HepG2 (cell line): Measurements from ENCODE around the gene MYADML2. TPM values are rescaled to one million over a fixed set of nuclear protein-coding genes. Genes with fewer than 3 reads are reported as not detected.
A peak's percentile ranks its signal among the peaks of the same experiment; 100 is the strongest.

Experiments used
- BORCS8-MEF2B ChIP-seq: sonication (generic); formaldehyde crosslinking; IDR thresholded peaks from 2 replicates; pipeline ENCODE4 v1.8.0; 2022; ENCODE audit warnings: mild to moderate bottlenecking, missing genetic modification reagents
- CBX5 ChIP-seq: sonication (generic); formaldehyde crosslinking; IDR thresholded peaks from 2 replicates; pipeline ENCODE4 v1.4.0; 2020; ENCODE audit warnings: missing genetic modification reagents, borderline replicate concordance
- CC2D1A ChIP-seq: sonication (generic); formaldehyde crosslinking; IDR thresholded peaks from 2 replicates; pipeline ENCODE4 v1.8.1; 2023; ENCODE audit warnings: mild to moderate bottlenecking, missing genetic modification reagents
- FUBP1 ChIP-seq: sonication (generic); formaldehyde crosslinking; IDR thresholded peaks from 2 replicates; pipeline ENCODE4 v1.5.1; 2020; ENCODE audit warnings: missing genetic modification reagents, mild to moderate bottlenecking, borderline replicate concordance
- GPBP1L1 ChIP-seq: sonication (generic); formaldehyde crosslinking; IDR thresholded peaks from 2 replicates; pipeline ENCODE4 v1.5.0; 2020; ENCODE audit warnings: mild to moderate bottlenecking, missing genetic modification reagents
- HDAC1 ChIP-seq: sonication (generic); formaldehyde crosslinking; IDR thresholded peaks from 2 replicates; pipeline ENCODE4 v1.5.1; 2020; ENCODE audit warnings: mild to moderate bottlenecking, missing genetic modification reagents
- HNRNPUL1 ChIP-seq: fragments of 200-400 bp; formaldehyde crosslinking; IDR thresholded peaks from 2 replicates; pipeline ENCODE4 v1.6.1; 2017; ENCODE audit warnings: low read depth, mild to moderate bottlenecking, low read length, moderate library complexity
- KAT2B ChIP-seq: fragments of 150-350 bp; IDR thresholded peaks from 2 replicates; pipeline ENCODE4 v1.6.1; 2014; ENCODE audit warnings: low read depth, low read length, borderline replicate concordance
- RAD21 ChIP-seq: fragments of 450-650 bp; formaldehyde crosslinking; IDR thresholded peaks from 2 replicates; pipeline ENCODE4 v1.5.0; 2020; ENCODE audit warnings: mild to moderate bottlenecking
- SAFB2 ChIP-seq: sonication (generic); formaldehyde crosslinking; IDR thresholded peaks from 2 replicates; pipeline ENCODE4 v1.5.1; 2020; ENCODE audit warnings: missing genetic modification reagents, low read depth, mild to moderate bottlenecking, borderline replicate concordance
- SP5 ChIP-seq: IDR thresholded peaks from 2 replicates; pipeline ENCODE4 v1.6.1; 2016; ENCODE audit warnings: low read depth, borderline replicate concordance
- ZBTB39 ChIP-seq: sonication (generic); formaldehyde crosslinking; IDR thresholded peaks from 2 replicates; pipeline ENCODE4 v1.5.0; 2020; ENCODE audit warnings: missing genetic modification reagents
- ZNF205 ChIP-seq: IDR thresholded peaks from 2 replicates; pipeline ENCODE4 v1.6.1; 2018; ENCODE audit warnings: missing biosample characterization, missing genetic modification reagents
- ZNF326 ChIP-seq: sonication (generic); formaldehyde crosslinking; IDR thresholded peaks from 2 replicates; pipeline ENCODE4 v1.4.0; 2020; ENCODE audit warnings: missing genetic modification reagents, borderline replicate concordance
- ZNF737 ChIP-seq: sonication (generic); formaldehyde crosslinking; IDR thresholded peaks from 2 replicates; pipeline ENCODE4 v1.5.0; 2020; ENCODE audit warnings: missing genetic modification reagents, mild to moderate bottlenecking, borderline replicate concordance
- polyA plus RNA-seq, 8 experiments: library from polyadenylated mRNA; depleted of rRNA in 3 of 8; stranded (reverse) in 7 of 8; unstranded in 1 of 8; fragments of >200 nt; fragmentation: Illumina TruSeq in 4 of 8; extraction: Trizol in 4 of 8; gene quantifications; 2 replicates each; pipeline versions ENCODE4 v1.2.1 to v1.2.3, GENCODE V29; 2011 to 2016; ENCODE audit warnings: low read depth in 4 of 8, missing spikeins in 1 of 8, mixed read lengths in 1 of 8; ENCODE audit not compliant: insufficient read depth in 1 of 8
- total RNA-seq, 5 experiments: library from RNA; depleted of rRNA; stranded (reverse); fragments of >200 nt; fragmentation: Illumina TruSeq; extraction: Trizol; gene quantifications; 2 replicates each; pipeline ENCODE4 v1.2.3, GENCODE V29; 2016; ENCODE audit warnings: low read depth in 1 of 5
- TF ChIP-seq, protein P1 (sequence below): sonication (generic); formaldehyde crosslinking; conservative IDR thresholded peaks from 2 replicates; pipeline ENCODE4 v1.4.0; 2020; ENCODE audit warnings: missing genetic modification reagents
- TF ChIP-seq, protein P2 (sequence below): sonication (generic); formaldehyde crosslinking; conservative IDR thresholded peaks from 2 replicates; pipeline ENCODE4 v1.5.0; 2020; ENCODE audit warnings: missing genetic modification reagents
- TF ChIP-seq, protein P3 (sequence below): sonication (generic); formaldehyde crosslinking; IDR thresholded peaks from 2 replicates; pipeline ENCODE4 v1.4.0; 2020; ENCODE audit warnings: mild to moderate bottlenecking, missing genetic modification reagents, borderline replicate concordance

The MYADML2 gene
- total and polyA plus RNA-seq, 2 of the 13 experiments (the other 11 are each of a cell fraction or from before 2014, with no cell fraction given), result not detected

GRCh38 chr17:81966343-81967243, 19.6 kb upstream of the MYADML2 start (continued):
- TF ChIP-seq ZNF326 (peak; percentile 90), ZNF737 (CRISPR knock-in tag) (no peak), SAFB2 (CRISPR knock-in tag) (no peak; the same call in none of the 2 replicates), ZNF205 (CRISPR knock-in tag) (peak; percentile 97), ZBTB39 (CRISPR knock-in tag) (no peak), HDAC1 (peak; percentile 98), KAT2B (no peak), CBX5 (peak; percentile 86; the same call in 1 of the 2 replicates), BORCS8-MEF2B (peak; percentile 92), RAD21 (CRISPR knock-in tag) (peak; percentile 77), CC2D1A (no peak), SP5 (CRISPR knock-in tag) (peak; percentile 99), HNRNPUL1 (no peak), GPBP1L1 (CRISPR knock-in tag) (no peak), FUBP1 (CRISPR knock-in tag) (peak; percentile 81; the same call in 1 of the 2 replicates)
- TF ChIP-seq, protein P1, sequence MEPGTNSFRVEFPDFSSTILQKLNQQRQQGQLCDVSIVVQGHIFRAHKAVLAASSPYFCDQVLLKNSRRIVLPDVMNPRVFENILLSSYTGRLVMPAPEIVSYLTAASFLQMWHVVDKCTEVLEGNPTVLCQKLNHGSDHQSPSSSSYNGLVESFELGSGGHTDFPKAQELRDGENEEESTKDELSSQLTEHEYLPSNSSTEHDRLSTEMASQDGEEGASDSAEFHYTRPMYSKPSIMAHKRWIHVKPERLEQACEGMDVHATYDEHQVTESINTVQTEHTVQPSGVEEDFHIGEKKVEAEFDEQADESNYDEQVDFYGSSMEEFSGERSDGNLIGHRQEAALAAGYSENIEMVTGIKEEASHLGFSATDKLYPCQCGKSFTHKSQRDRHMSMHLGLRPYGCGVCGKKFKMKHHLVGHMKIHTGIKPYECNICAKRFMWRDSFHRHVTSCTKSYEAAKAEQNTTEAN, result peak; percentile 62; the same call in 1 of the 2 replicates
- TF ChIP-seq, protein P2, sequence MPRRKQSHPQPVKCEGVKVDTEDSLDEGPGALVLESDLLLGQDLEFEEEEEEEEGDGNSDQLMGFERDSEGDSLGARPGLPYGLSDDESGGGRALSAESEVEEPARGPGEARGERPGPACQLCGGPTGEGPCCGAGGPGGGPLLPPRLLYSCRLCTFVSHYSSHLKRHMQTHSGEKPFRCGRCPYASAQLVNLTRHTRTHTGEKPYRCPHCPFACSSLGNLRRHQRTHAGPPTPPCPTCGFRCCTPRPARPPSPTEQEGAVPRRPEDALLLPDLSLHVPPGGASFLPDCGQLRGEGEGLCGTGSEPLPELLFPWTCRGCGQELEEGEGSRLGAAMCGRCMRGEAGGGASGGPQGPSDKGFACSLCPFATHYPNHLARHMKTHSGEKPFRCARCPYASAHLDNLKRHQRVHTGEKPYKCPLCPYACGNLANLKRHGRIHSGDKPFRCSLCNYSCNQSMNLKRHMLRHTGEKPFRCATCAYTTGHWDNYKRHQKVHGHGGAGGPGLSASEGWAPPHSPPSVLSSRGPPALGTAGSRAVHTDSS (CRISPR knock-in tag), result no peak
- TF ChIP-seq, protein P3, sequence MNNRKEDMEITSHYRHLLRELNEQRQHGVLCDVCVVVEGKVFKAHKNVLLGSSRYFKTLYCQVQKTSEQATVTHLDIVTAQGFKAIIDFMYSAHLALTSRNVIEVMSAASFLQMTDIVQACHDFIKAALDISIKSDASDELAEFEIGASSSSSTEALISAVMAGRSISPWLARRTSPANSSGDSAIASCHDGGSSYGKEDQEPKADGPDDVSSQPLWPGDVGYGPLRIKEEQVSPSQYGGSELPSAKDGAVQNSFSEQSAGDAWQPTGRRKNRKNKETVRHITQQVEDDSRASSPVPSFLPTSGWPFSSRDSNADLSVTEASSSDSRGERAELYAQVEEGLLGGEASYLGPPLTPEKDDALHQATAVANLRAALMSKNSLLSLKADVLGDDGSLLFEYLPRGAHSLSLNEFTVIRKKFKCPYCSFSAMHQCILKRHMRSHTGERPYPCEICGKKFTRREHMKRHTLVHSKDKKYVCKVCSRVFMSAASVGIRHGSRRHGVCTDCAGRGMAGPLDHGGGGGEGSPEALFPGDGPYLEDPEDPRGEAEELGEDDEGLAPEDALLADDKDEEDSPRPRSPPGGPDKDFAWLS (CRISPR knock-in tag), result peak; percentile 93
